Calu3 (cell line): Measurements from ENCODE around the gene CDK5RAP2. TPM values are rescaled to one million over a fixed set of nuclear protein-coding genes. Genes with fewer than 3 reads are reported as not detected.

ENCODE experiments used
- BruUV-seq: library from RNA; stranded (reverse); fragments of 400-500 nt; replicated peaks from 2 replicates; lab custom pipeline; 2021; lab: Mats Ljungman, UMichigan
- CTCF ChIA-PET: fragments of 300-600 bp; sonication (Branson Sonifier 250); formaldehyde crosslinking; loops from one replicate; lab custom pipeline; 2022; ENCODE audit warnings: antibody characterized with exemption; lab: Charles Lee
- DNase-seq: peaks from one replicate; pipeline ENCODE4 v3.0.0; 2022
- H3K27ac Mint-ChIP-seq: one replicate; pipeline ENCODE4 v1.8.0; 2022; ENCODE audit warnings: mixed read lengths; ENCODE audit not compliant: unreplicated experiment
- H3K27me3 Mint-ChIP-seq: one replicate; pipeline ENCODE4 v1.8.0; 2022; ENCODE audit warnings: mixed read lengths; ENCODE audit not compliant: unreplicated experiment
- H3K36me3 Mint-ChIP-seq: one replicate; pipeline ENCODE4 v1.8.0; 2022; ENCODE audit warnings: mild to moderate bottlenecking, moderate library complexity, mixed read lengths; ENCODE audit not compliant: insufficient read depth, unreplicated experiment
- H3K4me1 Mint-ChIP-seq: one replicate; pipeline ENCODE4 v1.8.0; 2022; ENCODE audit warnings: mild to moderate bottlenecking, low read depth, mixed read lengths; ENCODE audit not compliant: unreplicated experiment
- H3K4me3 Mint-ChIP-seq: one replicate; pipeline ENCODE4 v1.8.0; 2022; ENCODE audit warnings: mild to moderate bottlenecking, low read depth, moderate library complexity, mixed read lengths; ENCODE audit not compliant: unreplicated experiment
- H3K9me3 Mint-ChIP-seq: one replicate; pipeline ENCODE4 v1.8.0; 2022; ENCODE audit warnings: low read depth, mixed read lengths; ENCODE audit not compliant: unreplicated experiment
- CTCF ChIP-seq: fragments of 200-600 bp; IDR thresholded peaks from one replicate; pipeline ENCODE4 v1.8.0; 2022; ENCODE audit warnings: antibody characterized with exemption; ENCODE audit not compliant: unreplicated experiment
- intact Hi-C: fragments of 100-400 bp; cut with micrococcal nuclease; formaldehyde crosslinking; loops from one replicate; pipeline ENCODE4 v1.10.0; 2022; ENCODE audit not compliant: unreplicated experiment
- total RNA-seq: library from RNA; stranded (reverse); gene quantifications from 2 replicates; pipeline ENCODE4 v1.2.3, GENCODE V29; 2022

Gene CDK5RAP2
- total RNA-seq, 1 experiment from 2014 or later = 40.7 TPM

GRCh38 chr9:120361551-120361950, 218.4 kb downstream of the CDK5RAP2 start:
- peaks cover 3% of the 10 kb centered on the region for H3K9me3 Mint-ChIP-seq
- no peaks in the 10 kb centered on the region for H3K36me3 Mint-ChIP-seq
- no peak for DNase-seq
- peaks cover 25% of the 10 kb centered on the region for H3K27me3 Mint-ChIP-seq
- no peaks in the 10 kb centered on the region for H3K4me1 Mint-ChIP-seq
- no peak overlapping the region for H3K4me3 Mint-ChIP-seq
- H3K27ac Mint-ChIP-seq = no peak overlapping the region
- TF ChIP-seq CTCF = no peak
- intact Hi-C loops = no loop called here
- CTCF ChIA-PET = no interaction called here
- BruUV-seq = no TSS peak

DNA sequence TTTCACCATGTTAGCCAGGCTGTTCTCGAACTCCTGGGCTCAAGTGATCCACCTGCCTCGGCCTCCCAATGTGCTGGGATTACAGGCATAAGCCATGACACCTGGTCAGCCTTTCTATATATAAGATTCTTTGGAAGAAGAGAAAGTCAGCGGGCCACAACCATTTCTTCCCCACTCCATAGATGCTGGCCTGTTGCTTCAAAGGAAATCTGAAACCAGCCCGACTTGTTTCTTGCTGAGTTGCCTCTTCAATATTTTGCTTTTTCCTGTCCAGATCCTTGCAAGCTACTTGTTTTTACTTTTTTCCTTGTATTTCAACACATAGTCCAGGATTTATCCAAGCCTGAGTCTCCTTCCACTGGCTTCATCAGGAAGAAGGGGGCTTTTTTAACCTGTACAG, 219.5 kb downstream of the CDK5RAP2 start:
- H3K27ac Mint-ChIP-seq = no peak overlapping the region
- H3K4me3 Mint-ChIP-seq = no peak overlapping the region
- intact Hi-C loops = no loop called here
- peaks cover 3% of the 10 kb centered on the region for H3K9me3 Mint-ChIP-seq
- no peaks in the 10 kb centered on the region for H3K36me3 Mint-ChIP-seq
- BruUV-seq = no TSS peak
- peaks cover 25% of the 10 kb centered on the region for H3K27me3 Mint-ChIP-seq
- no peaks in the 10 kb centered on the region for H3K4me1 Mint-ChIP-seq
- CTCF ChIA-PET = no interaction called here
- no peak for DNase-seq
- no peak for TF ChIP-seq CTCF

DNA sequence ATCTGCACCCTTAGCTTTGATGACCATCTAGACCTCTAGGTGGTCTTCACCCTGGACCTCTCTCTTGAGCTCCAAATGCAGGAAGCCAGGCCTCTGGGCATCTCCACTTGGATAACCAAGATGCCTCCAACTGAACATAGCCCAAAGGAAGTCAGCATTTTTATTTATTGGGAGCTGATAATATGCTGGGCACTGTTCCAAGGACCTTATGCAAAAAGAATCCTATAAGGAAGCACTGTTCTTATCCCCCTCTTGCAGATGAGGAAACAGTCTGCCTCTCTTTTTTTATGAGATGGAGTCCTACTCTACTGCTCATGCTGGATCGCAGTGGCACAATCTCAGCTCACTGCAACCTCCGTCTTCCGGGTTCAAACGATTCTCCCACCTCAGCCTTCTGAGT, 219.9 kb downstream of the CDK5RAP2 start:
- DNase-seq = no peak
- H3K9me3 Mint-ChIP-seq = peaks cover 2% of the 10 kb centered on the region
- no peak for TF ChIP-seq CTCF
- no peak overlapping the region for H3K4me3 Mint-ChIP-seq
- BruUV-seq = no TSS peak
- CTCF ChIA-PET = no interaction called here
- H3K27me3 Mint-ChIP-seq = peaks cover 25% of the 10 kb centered on the region
- H3K27ac Mint-ChIP-seq = no peak overlapping the region
- intact Hi-C loops = no loop called here
- H3K4me1 Mint-ChIP-seq = no peaks in the 10 kb centered on the region
- no peaks in the 10 kb centered on the region for H3K36me3 Mint-ChIP-seq

DNA sequence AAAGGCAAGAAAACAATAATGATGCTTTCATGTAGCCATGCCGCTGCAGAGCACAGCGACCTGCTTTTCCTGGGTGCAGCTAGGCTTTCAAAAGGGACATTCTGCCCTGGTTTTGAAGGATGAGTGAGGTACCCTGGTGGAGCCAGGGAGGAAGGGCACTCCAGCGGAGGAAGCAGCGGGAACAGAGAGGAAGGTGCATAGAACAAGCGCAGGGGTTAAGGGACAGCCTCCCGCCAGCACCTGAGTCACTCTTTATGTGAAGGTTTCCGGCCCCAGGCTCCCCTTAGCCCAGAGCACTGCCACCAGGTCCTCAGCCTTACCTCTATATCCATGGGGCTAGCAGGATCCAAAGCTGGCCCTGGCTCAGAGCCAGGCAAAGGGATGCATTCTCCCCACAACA, 221.1 kb downstream of the CDK5RAP2 start:
- Mint-ChIP-seq H3K27ac (no peak overlapping the region), H3K27me3 (peaks cover 24% of the 10 kb centered on the region), H3K4me1 (no peaks in the 10 kb centered on the region), H3K36me3 (no peaks in the 10 kb centered on the region), H3K9me3 (no peaks in the 10 kb centered on the region), H3K4me3 (no peak overlapping the region)
- CTCF ChIA-PET = no interaction called here
- no TSS peak for BruUV-seq
- no peak for DNase-seq
- intact Hi-C loops = no loop called here
- TF ChIP-seq CTCF = no peak
